Measurements from ENCODE around the gene ZNF488. TPM values are rescaled to one million over a fixed set of nuclear protein-coding genes. Genes with fewer than 3 reads are reported as not detected.
A peak's percentile ranks its signal among the peaks of the same experiment; 100 is the strongest.

ZNF488 gene
- total RNA-seq, 1 donor from 2014 or later, result 0.41 TPM

DNA sequence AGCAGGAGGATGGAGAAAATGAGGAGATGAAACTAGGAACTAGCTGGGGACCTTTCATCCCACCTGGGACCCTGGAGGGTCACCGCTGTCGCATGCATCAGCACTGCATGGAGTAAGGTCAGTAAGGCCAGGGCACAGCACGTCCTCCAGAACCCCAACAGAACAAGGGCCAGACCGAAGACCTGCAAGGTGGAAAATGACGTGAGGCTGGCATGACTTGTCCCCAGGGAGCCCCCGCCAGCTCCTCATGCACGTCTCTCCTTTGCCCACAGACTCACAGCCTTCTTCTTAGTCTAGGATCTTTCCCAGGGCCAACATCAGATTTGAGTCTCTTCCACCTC, 4.7 kb downstream of the ZNF488 start:
- DNase-seq, result no peak
- Histone ChIP-seq H3K27ac (no peak overlapping the region), H3K9me3 (no peaks in the 10 kb centered on the region), H3K27me3 (peaks cover 3% of the 10 kb centered on the region), H3K4me3 (no peak overlapping the region), H3K36me3 (no peaks in the 10 kb centered on the region), H3K4me1 (peaks cover 3% of the 10 kb centered on the region)
- no peak for ATAC-seq
- no peak for TF ChIP-seq CTCF (IDR thresholded peaks at IDR 0.05)
- intact Hi-C loops (cut with DNase I), result no loop called here

- intact Hi-C loops (cut with DNase I), result no loop called here
- DNase-seq, result no peak
- Histone ChIP-seq H3K9me3 (no peaks in the 10 kb centered on the region), H3K4me3 (no peak overlapping the region), H3K27me3 (peaks cover 3% of the 10 kb centered on the region), H3K27ac (no peak overlapping the region), H3K4me1 (no peaks in the 10 kb centered on the region), H3K36me3 (no peaks in the 10 kb centered on the region)
- no peak for TF ChIP-seq CTCF (IDR thresholded peaks at IDR 0.05)
- ATAC-seq, result no peak
These were observed 5.3 kb downstream of the ZNF488 start for GRCh38 chr10:47378606-47379444.

DNA sequence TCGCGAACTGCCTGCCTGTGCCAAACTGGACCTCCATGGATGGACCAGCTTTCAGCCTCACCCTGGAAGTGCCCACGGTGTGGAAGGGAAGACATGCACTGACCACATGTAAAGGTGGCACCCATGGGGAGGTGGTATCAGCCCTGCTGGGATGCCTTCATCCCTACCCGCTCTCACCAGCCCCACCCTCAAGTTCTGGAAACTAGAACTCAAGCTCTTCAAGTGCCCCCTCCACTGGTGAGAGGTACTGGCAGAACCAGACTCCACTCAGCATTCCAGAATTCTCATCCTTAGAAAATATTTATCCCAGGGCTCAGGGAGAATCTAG, 5.9 kb downstream of the ZNF488 start:
- TF ChIP-seq CTCF (IDR thresholded peaks at IDR 0.05), result no peak
- Histone ChIP-seq H3K27ac (no peak overlapping the region), H3K9me3 (no peaks in the 10 kb centered on the region), H3K36me3 (no peaks in the 10 kb centered on the region), H3K4me3 (no peak overlapping the region), H3K4me1 (no peaks in the 10 kb centered on the region), H3K27me3 (peaks cover 3% of the 10 kb centered on the region)
- intact Hi-C loops (cut with DNase I), result no loop called here
- ATAC-seq (peak; percentile 18), DNase-seq (no peak)

DNA sequence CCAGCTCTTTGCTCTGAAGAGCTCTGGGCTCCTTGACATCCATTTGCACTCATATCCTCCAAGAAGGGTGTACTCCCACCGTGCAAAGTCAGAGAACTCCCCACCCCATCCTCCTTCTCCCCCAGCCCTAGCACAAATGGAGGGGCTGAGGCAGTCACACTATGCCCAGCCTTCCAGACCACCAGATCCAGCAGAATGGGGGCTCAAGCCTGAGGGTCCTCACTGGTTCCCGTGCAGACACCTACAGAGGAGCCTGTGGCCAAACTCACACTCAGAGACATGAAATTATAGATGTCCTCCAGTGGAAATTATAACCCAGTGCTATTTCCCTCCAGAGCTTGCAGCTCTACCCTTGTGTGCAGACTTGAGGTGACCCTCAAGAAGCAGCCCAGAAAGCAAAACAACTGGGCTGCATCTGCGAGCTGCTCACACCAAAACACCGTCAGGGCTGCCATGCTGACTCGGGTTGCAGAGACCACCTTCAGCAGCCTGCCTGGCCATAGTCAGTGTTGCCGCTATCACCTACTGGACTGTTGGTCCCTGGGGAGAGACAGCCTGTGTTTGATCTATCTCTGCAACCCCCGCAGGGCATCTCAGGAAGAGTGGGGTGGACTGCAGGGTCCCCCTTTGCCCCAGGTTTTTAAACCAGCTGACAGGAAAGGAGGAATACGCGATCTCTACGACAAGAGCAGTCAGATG, 7.4 kb downstream of the ZNF488 start:
- no peak for ATAC-seq
- H3K4me3 ChIP-seq, result no peak overlapping the region
- no peaks in the 10 kb centered on the region for H3K36me3 ChIP-seq
- DNase-seq, result no peak
- H3K27me3 ChIP-seq, result peaks cover 3% of the 10 kb centered on the region
- H3K9me3 ChIP-seq, result no peaks in the 10 kb centered on the region
- intact Hi-C loops (cut with DNase I), result no loop called here
- H3K4me1 ChIP-seq, result no peaks in the 10 kb centered on the region
- no peak overlapping the region for H3K27ac ChIP-seq
- TF ChIP-seq CTCF (IDR thresholded peaks at IDR 0.05), result no peak

GRCh38 chr10:47374611-47375536, 9.2 kb downstream of the ZNF488 start:
- Histone ChIP-seq H3K4me1 (no peaks in the 10 kb centered on the region), H3K36me3 (no peaks in the 10 kb centered on the region), H3K9me3 (no peaks in the 10 kb centered on the region), H3K27ac (no peak overlapping the region), H3K27me3 (peaks cover 3% of the 10 kb centered on the region), H3K4me3 (no peak overlapping the region)
- intact Hi-C loops (cut with DNase I), result no loop called here
- no peak for ATAC-seq
- no peak for DNase-seq
- TF ChIP-seq CTCF (IDR thresholded peaks at IDR 0.05), result no peak

Data from upper lobe of right lung (tissue), 1 donor.